ENCODE measurements around the gene RACGAP1.

DNA sequence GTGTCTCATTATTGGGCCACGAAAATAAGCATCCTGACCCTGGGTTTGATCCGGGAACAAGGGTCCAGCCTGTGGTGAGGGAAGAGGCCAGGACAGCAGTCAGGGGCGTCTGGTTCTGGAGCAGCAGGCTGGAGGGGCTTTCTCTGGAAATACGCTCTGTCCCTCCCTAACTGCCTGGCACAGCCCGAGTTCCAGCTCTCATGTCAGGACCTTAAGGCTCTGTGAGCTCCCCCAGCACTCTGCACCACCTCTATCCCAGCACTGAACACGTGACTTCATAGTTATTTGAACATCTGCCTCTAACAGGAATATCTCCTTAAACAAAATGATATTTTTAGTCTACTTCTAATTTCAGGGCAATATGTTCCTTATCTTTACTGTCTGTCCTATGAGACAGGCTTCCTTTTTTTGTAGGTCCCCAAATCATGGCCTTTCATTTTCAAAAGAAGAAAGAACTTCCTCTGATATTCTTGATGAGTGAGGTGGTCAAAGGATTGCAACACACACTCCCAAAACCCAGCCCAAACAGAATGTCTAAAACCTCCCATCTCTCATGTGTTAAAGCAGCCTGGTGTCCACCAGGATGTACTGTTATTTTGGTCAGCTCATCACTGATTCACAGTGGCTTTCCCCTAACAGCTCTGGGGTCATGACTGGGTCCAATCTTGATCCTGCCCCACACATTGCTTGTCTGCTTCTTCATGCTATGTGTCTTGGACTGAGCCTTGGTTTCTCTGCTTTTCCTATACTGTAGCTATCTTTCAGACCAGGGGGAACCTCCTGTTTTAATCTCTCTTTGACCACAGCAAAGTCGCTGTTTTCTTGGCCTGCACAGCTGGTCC is 42.8 kb downstream of the RACGAP1 start:
- TF ChIP-seq EP300 (conservative IDR thresholded peaks at IDR 0.05; ENCODE audit: poor library complexity, severe bottlenecking) = no peak
- TF ChIP-seq, protein P1, sequence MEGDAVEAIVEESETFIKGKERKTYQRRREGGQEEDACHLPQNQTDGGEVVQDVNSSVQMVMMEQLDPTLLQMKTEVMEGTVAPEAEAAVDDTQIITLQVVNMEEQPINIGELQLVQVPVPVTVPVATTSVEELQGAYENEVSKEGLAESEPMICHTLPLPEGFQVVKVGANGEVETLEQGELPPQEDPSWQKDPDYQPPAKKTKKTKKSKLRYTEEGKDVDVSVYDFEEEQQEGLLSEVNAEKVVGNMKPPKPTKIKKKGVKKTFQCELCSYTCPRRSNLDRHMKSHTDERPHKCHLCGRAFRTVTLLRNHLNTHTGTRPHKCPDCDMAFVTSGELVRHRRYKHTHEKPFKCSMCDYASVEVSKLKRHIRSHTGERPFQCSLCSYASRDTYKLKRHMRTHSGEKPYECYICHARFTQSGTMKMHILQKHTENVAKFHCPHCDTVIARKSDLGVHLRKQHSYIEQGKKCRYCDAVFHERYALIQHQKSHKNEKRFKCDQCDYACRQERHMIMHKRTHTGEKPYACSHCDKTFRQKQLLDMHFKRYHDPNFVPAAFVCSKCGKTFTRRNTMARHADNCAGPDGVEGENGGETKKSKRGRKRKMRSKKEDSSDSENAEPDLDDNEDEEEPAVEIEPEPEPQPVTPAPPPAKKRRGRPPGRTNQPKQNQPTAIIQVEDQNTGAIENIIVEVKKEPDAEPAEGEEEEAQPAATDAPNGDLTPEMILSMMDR (IDR thresholded peaks at IDR 0.05; ENCODE audit: poor library complexity, severe bottlenecking) = no peak
- TF ChIP-seq MXI1 (conservative IDR thresholded peaks at IDR 0.05; ENCODE audit: poor library complexity, severe bottlenecking) = no peak

All from neural cell (in vitro differentiated cells).